Keratinocyte (primary cell): Measurements from ENCODE around the gene TMBIM1. TPM values are rescaled to one million over a fixed set of nuclear protein-coding genes. Genes with fewer than 3 reads are reported as not detected.

Experiments
- DNase-seq: peaks from one replicate; pipeline ENCODE4 v3.0.0-alpha.2; 2011; ENCODE audit warnings: low read depth, missing footprints, low spot score
- FAIRE-seq: peaks from 2 replicates; lab custom pipeline; 2011; peaks lifted over from hg19 to GRCh38; lab: Jason Lieb, UNC
- H2AFZ ChIP-seq: 2 replicates; pipeline ENCODE4 v1.6.0; 2012; ENCODE audit warnings: low read length, control low read depth, inconsistent platforms; ENCODE audit not compliant: control insufficient read depth
- H3K27ac ChIP-seq: 2 replicates; pipeline ENCODE4 v1.5.1; 2011; ENCODE audit warnings: low read length; ENCODE audit not compliant: control insufficient read depth, insufficient read depth
- H3K27me3 ChIP-seq: 3 replicates; pipeline ENCODE4 v1.6.0; 2011; ENCODE audit warnings: low read length; ENCODE audit not compliant: control insufficient read depth, insufficient read depth; ENCODE audit errors: extremely low read depth
- H3K36me3 ChIP-seq, 2 experiments: 2 replicates in 1 of 2; 3 replicates in 1 of 2; pipeline ENCODE4 v1.5.1; 2011; ENCODE audit warnings: low read length in 2 of 2, mild to moderate bottlenecking in 1 of 2; ENCODE audit not compliant: control insufficient read depth in 2 of 2, insufficient read depth in 2 of 2; ENCODE audit errors: extremely low read depth in 1 of 2
- H3K4me1 ChIP-seq: 3 replicates; pipeline ENCODE4 v1.5.1; 2011; ENCODE audit warnings: low read length; ENCODE audit not compliant: control insufficient read depth, insufficient read depth; ENCODE audit errors: extremely low read depth
- H3K4me2 ChIP-seq: 3 replicates; pipeline ENCODE4 v1.6.0; 2011; ENCODE audit warnings: low read depth, low read length; ENCODE audit not compliant: control insufficient read depth, insufficient read depth; ENCODE audit errors: extremely low read depth
- H3K4me3 ChIP-seq, 3 experiments: fragments of 200-600 bp in 1 of 3; sonication (generic) in 1 of 3; 2 replicates in 2 of 3; 3 replicates in 1 of 3; pipeline ENCODE4 v1.5.1; 2011 to 2016; ENCODE audit warnings: low read length in 3 of 3, mild to moderate bottlenecking in 3 of 3, control low read depth in 2 of 3, inconsistent platforms in 1 of 3, low read depth in 1 of 3, mixed read lengths in 1 of 3, mixed run types in 1 of 3, moderate library complexity in 1 of 3; ENCODE audit not compliant: control insufficient read depth in 2 of 3, insufficient read depth in 2 of 3; ENCODE audit errors: extremely low read depth in 1 of 3
- H3K79me2 ChIP-seq: 2 replicates; pipeline ENCODE4 v1.6.0; 2012; ENCODE audit warnings: low read length; ENCODE audit not compliant: control insufficient read depth, insufficient read depth
- H3K9ac ChIP-seq: 3 replicates; pipeline ENCODE4 v1.6.0; 2011; ENCODE audit warnings: low read length; ENCODE audit not compliant: control insufficient read depth, insufficient read depth; ENCODE audit errors: extremely low read depth
- H3K9me1 ChIP-seq: 3 replicates; pipeline ENCODE4 v1.6.0; 2011; ENCODE audit warnings: low read length; ENCODE audit not compliant: control insufficient read depth, insufficient read depth; ENCODE audit errors: extremely low read depth
- H3K9me3 ChIP-seq: 2 replicates; pipeline ENCODE4 v1.5.1; 2012; ENCODE audit warnings: low read depth, low read length; ENCODE audit not compliant: control insufficient read depth
- H4K20me1 ChIP-seq: 3 replicates; pipeline ENCODE4 v1.6.0; 2011; ENCODE audit warnings: low read length; ENCODE audit not compliant: control insufficient read depth, insufficient read depth; ENCODE audit errors: extremely low read depth
- CTCF ChIP-seq, 3 experiments: IDR thresholded peaks in 1 of 3; conservative IDR thresholded peaks in 1 of 3; optimal IDR thresholded peaks in 1 of 3; 2 replicates in 2 of 3; 3 replicates in 1 of 3; pipeline versions ENCODE3 to v1.5.1; 2011; ENCODE audit warnings: low read length in 3 of 3, mild to moderate bottlenecking in 3 of 3, moderate library complexity in 2 of 3, control low read depth in 1 of 3, inconsistent platforms in 1 of 3; ENCODE audit not compliant: insufficient read depth in 2 of 3; ENCODE audit errors: extremely low read depth in 1 of 3
- EZH2 ChIP-seq: IDR thresholded peaks from one replicate; pipeline ENCODE4 v1.6.1; 2012; ENCODE audit warnings: inconsistent platforms, mild to moderate bottlenecking, low read length, moderate library complexity
- dilution Hi-C: fragments of 300-500 bp; cut with MboI; formaldehyde crosslinking; loops from one replicate; pipeline ENCODE4 v1.7.0; 2020; ENCODE audit warnings: low sequenced_read_pairs; ENCODE audit not compliant: extremely low pct_ligation_motif_present
- polyA plus RNA-seq, 5 experiments: library from polyadenylated mRNA; depleted of rRNA in 3 of 5; stranded (reverse) in 3 of 5; stranded (forward) in 1 of 5; unstranded in 1 of 5; fragments of >200 nt; gene quantifications; 1 replicate in 1 of 5; 2 replicates in 3 of 5; 3 replicates in 1 of 5; pipeline versions ENCODE4 v1.2.1 to v1.2.3, GENCODE V29; 2011 to 2012; ENCODE audit warnings: missing spikeins in 2 of 5, low read depth in 1 of 5, low replicate concordance in 1 of 5

TMBIM1 gene
- polyA plus RNA-seq, 1 donor (not counting 4 experiments of a cell fraction or from before 2014, with no cell fraction given): 609 TPM

- no peak for DNase-seq
These were observed 39.6 kb downstream of the TMBIM1 start for GRCh38 chr2:218252509-218253231.

GRCh38 chr2:218249691-218250090 is 42.6 kb downstream of the TMBIM1 start:
- Histone ChIP-seq H3K36me3 (peaks cover 60 to 70% of the 10 kb centered on the region in 2 experiments), H3K27ac (no peak overlapping the region), H3K4me2 (no peak overlapping the region), H3K27me3 (no peaks in the 10 kb centered on the region), H3K4me1 (no peaks in the 10 kb centered on the region), H3K79me2 (peaks cover 18% of the 10 kb centered on the region), H3K9ac (no peak overlapping the region), H3K4me3 (no peak overlapping the region), H2AFZ (no peak overlapping the region), H4K20me1 (peaks cover 9% of the 10 kb centered on the region), H3K9me3 (no peaks in the 10 kb centered on the region), H3K9me1 (no peaks in the 10 kb centered on the region)
- TF ChIP-seq EZH2 (no peak), CTCF (optimal IDR thresholded peaks at IDR 0.05 in 1 of 3, IDR thresholded peaks at IDR 0.05 in 1 of 3, conservative IDR thresholded peaks at IDR 0.05 in 1 of 3; ENCODE audit: extremely low read depth in 1 of 3, insufficient read depth in 2 of 3, low read length in 3 of 3) (no peak)
- dilution Hi-C loops: no loop called here
- no peak for FAIRE-seq
- no peak for DNase-seq

More at GRCh38 chr2:218252509-218253231, 39.6 kb downstream of the TMBIM1 start:
- Histone ChIP-seq H3K9ac (no peak overlapping the region), H3K27me3 (no peaks in the 10 kb centered on the region), H3K79me2 (peaks cover 9% of the 10 kb centered on the region), H3K4me3 (no peak overlapping the region), H3K36me3 (peaks cover 52 to 64% of the 10 kb centered on the region in 2 experiments), H3K27ac (no peak overlapping the region), H4K20me1 (peaks cover 15% of the 10 kb centered on the region), H3K9me1 (no peaks in the 10 kb centered on the region), H3K4me2 (no peak overlapping the region), H2AFZ (no peak overlapping the region), H3K9me3 (no peaks in the 10 kb centered on the region), H3K4me1 (no peaks in the 10 kb centered on the region)
- no peak for TF ChIP-seq EZH2
- FAIRE-seq: no peak
- dilution Hi-C loops: no loop called here
